ENCODE results near the gene CLTCL1. TPM values are rescaled to one million over a fixed set of nuclear protein-coding genes. Genes with fewer than 3 reads are reported as not detected.
"Not testable (repeated sequence)": the region's sequence is repeated elsewhere in the genome, so short reads cannot be mapped to it uniquely, and the experiment has no call there.

Gene CLTCL1
- total RNA-seq, 1 experiment from 2014 or later = 21.7 TPM

- H3K4me1 Mint-ChIP-seq (ENCODE audit: insufficient read depth, unreplicated experiment) = no peaks in the 10 kb centered on the region
- peaks cover 13% of the 10 kb centered on the region for H3K9me3 Mint-ChIP-seq (ENCODE audit: unreplicated experiment)
- TF ChIP-seq, protein P1, sequence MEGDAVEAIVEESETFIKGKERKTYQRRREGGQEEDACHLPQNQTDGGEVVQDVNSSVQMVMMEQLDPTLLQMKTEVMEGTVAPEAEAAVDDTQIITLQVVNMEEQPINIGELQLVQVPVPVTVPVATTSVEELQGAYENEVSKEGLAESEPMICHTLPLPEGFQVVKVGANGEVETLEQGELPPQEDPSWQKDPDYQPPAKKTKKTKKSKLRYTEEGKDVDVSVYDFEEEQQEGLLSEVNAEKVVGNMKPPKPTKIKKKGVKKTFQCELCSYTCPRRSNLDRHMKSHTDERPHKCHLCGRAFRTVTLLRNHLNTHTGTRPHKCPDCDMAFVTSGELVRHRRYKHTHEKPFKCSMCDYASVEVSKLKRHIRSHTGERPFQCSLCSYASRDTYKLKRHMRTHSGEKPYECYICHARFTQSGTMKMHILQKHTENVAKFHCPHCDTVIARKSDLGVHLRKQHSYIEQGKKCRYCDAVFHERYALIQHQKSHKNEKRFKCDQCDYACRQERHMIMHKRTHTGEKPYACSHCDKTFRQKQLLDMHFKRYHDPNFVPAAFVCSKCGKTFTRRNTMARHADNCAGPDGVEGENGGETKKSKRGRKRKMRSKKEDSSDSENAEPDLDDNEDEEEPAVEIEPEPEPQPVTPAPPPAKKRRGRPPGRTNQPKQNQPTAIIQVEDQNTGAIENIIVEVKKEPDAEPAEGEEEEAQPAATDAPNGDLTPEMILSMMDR (IDR thresholded peaks at IDR 0.05; ENCODE audit: unreplicated experiment) = no peak
- no peaks in the 10 kb centered on the region for H3K27me3 Mint-ChIP-seq (ENCODE audit: insufficient read depth, unreplicated experiment)
- intact Hi-C loops (cut with micrococcal nuclease) = no loop called here
- DNase-seq (ENCODE audit: unreplicated experiment) = no peak
- no peak overlapping the region for H3K4me3 Mint-ChIP-seq (ENCODE audit: unreplicated experiment)
- no peak overlapping the region for H3K27ac Mint-ChIP-seq (ENCODE audit: low read depth, unreplicated experiment)
- no peaks in the 10 kb centered on the region for H3K36me3 Mint-ChIP-seq (ENCODE audit: insufficient read depth, unreplicated experiment)
- ChIA-PET CTCF (interaction anchor here (0.6 to 1.6 kb wide), 4 partner anchors 18 to 652 kb away, joined by 3 to 7 read pairs (median 6); no protein-coding TSS in a partner anchor), POLR2A (no interaction called here)
- BruUV-seq (replicated peaks) = no TSS peak
Observed at GRCh38 chr22:19317865-19318264, 26.3 kb upstream of the CLTCL1 start.

DNA sequence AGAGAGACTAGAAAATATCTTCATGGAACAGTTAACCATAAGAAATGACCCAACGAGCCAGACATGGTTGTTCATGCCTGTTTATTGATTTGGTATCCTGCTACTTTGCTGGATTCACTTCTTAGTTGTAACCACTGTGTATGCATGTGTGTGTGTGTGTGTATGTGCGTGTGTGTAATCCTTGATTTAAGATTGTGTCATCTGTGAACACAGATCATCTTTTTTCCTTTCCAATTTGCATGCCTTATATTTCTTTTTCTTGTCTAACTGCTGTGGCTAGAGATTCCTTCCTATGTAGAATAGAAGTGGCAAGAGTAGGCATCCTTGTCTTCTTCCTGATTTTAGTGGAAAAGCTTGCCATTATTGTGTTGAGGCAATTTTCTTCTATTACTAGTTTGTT lies 16.4 kb upstream of the CLTCL1 start:
- POLR2A ChIA-PET = interaction anchor here (0.7 kb wide), 1 partner anchor 170 kb away, joined by 3 read pairs; no protein-coding TSS in a partner anchor

DNA sequence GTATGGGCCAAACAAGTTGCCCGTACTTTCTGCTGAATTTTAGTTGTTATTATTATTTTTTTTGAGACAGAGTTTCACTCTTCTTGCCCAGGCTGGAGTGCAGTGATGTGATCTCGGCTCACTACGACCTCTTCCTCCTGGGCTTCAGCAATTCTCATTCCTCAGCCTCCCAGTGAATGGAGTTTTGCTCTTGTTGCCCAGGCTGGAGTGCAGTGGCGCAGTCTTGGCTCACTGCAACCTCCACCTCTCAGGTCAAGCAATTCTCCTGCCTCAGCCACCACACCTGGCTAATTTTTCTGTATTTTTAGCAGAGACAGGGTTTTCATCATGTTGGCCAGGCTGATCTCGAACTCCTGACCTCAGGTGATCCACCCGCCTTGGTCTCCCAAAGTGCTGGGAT lies 15.0 kb upstream of the CLTCL1 start:
- POLR2A ChIA-PET = not testable (repeated sequence)

More for the DNA sequence above, 16.4 kb upstream of the CLTCL1 start:
- no peaks in the 10 kb centered on the region for H3K9me3 Mint-ChIP-seq (ENCODE audit: unreplicated experiment)
- no peaks in the 10 kb centered on the region for H3K27me3 Mint-ChIP-seq (ENCODE audit: insufficient read depth, unreplicated experiment)
- BruUV-seq (replicated peaks) = no TSS peak
- no peaks in the 10 kb centered on the region for H3K4me1 Mint-ChIP-seq (ENCODE audit: insufficient read depth, unreplicated experiment)
- no peak overlapping the region for H3K4me3 Mint-ChIP-seq (ENCODE audit: unreplicated experiment)
- TF ChIP-seq, protein P1 (IDR thresholded peaks at IDR 0.05; ENCODE audit: unreplicated experiment) = no peak
- H3K27ac Mint-ChIP-seq (ENCODE audit: low read depth, unreplicated experiment) = no peak overlapping the region
- no peak for DNase-seq (ENCODE audit: unreplicated experiment)
- CTCF ChIA-PET = no interaction called here
- intact Hi-C loops (cut with micrococcal nuclease) = no loop called here
- no peaks in the 10 kb centered on the region for H3K36me3 Mint-ChIP-seq (ENCODE audit: insufficient read depth, unreplicated experiment)

GRCh38 chr22:19304547-19304946 lies 13.0 kb upstream of the CLTCL1 start:
- TF ChIP-seq, protein P1 (IDR thresholded peaks at IDR 0.05; ENCODE audit: unreplicated experiment) = no peak
- H3K9me3 Mint-ChIP-seq (ENCODE audit: unreplicated experiment) = no peaks in the 10 kb centered on the region
- no peak overlapping the region for H3K27ac Mint-ChIP-seq (ENCODE audit: low read depth, unreplicated experiment)
- POLR2A ChIA-PET = no interaction called here
- no TSS peak for BruUV-seq (replicated peaks)
- intact Hi-C loops (cut with micrococcal nuclease) = no loop called here
- H3K36me3 Mint-ChIP-seq (ENCODE audit: insufficient read depth, unreplicated experiment) = no peaks in the 10 kb centered on the region
- no peak overlapping the region for H3K4me3 Mint-ChIP-seq (ENCODE audit: unreplicated experiment)
- CTCF ChIA-PET = interaction anchor here (0.6 kb wide), 2 partner anchors 125 to 191 kb away, joined by 3 read pairs; no protein-coding TSS in a partner anchor
- no peaks in the 10 kb centered on the region for H3K27me3 Mint-ChIP-seq (ENCODE audit: insufficient read depth, unreplicated experiment)
- no peaks in the 10 kb centered on the region for H3K4me1 Mint-ChIP-seq (ENCODE audit: insufficient read depth, unreplicated experiment)
- DNase-seq (ENCODE audit: unreplicated experiment) = no peak

More for the DNA sequence above, 15.0 kb upstream of the CLTCL1 start:
- H3K4me1 Mint-ChIP-seq (ENCODE audit: insufficient read depth, unreplicated experiment); H3K4me3 Mint-ChIP-seq (ENCODE audit: unreplicated experiment); BruUV-seq (replicated peaks); H3K9me3 Mint-ChIP-seq (ENCODE audit: unreplicated experiment); H3K27me3 Mint-ChIP-seq (ENCODE audit: insufficient read depth, unreplicated experiment); DNase-seq (ENCODE audit: unreplicated experiment); intact Hi-C loops (cut with micrococcal nuclease); CTCF ChIA-PET; H3K27ac Mint-ChIP-seq (ENCODE audit: low read depth, unreplicated experiment); H3K36me3 Mint-ChIP-seq (ENCODE audit: insufficient read depth, unreplicated experiment): not testable (repeated sequence)

DNA sequence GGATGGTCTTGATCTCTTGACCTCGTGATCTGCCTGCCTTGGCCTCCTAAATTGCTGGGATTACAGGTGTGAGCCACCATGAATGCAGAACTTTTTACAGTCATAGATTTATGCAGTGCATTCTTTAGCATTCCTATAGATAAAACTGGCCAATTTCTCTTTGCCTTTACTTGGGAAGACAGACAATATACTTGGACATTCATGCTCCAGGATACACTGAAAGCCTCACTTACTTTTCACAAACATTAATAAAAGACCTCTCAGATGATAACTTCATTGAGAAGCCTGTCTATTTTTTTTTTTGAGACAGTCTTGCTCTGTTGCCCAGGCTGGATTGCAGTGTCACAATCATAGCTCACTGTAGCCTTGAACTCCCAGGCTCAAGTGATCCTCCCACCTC lies 12.3 kb upstream of the CLTCL1 start:
- TF ChIP-seq, protein P1 (IDR thresholded peaks at IDR 0.05; ENCODE audit: unreplicated experiment) = no peak
- intact Hi-C loops (cut with micrococcal nuclease) = no loop called here
- Mint-ChIP-seq H3K27ac (ENCODE audit: low read depth, unreplicated experiment) (no peak overlapping the region), H3K4me1 (ENCODE audit: insufficient read depth, unreplicated experiment) (no peaks in the 10 kb centered on the region), H3K36me3 (ENCODE audit: insufficient read depth, unreplicated experiment) (no peaks in the 10 kb centered on the region), H3K9me3 (ENCODE audit: unreplicated experiment) (no peaks in the 10 kb centered on the region), H3K27me3 (ENCODE audit: insufficient read depth, unreplicated experiment) (no peaks in the 10 kb centered on the region), H3K4me3 (ENCODE audit: unreplicated experiment) (no peak overlapping the region)
- POLR2A ChIA-PET = no interaction called here
- CTCF ChIA-PET = no interaction called here
- BruUV-seq (replicated peaks) = no TSS peak
- no peak for DNase-seq (ENCODE audit: unreplicated experiment)

All from MCF 10A (cell line).